UCSD-AML1 (cell line): Measurements from ENCODE around the gene P2RY4.
"Not testable (repeated sequence)": the region's sequence is repeated elsewhere in the genome, so short reads cannot be mapped to it uniquely, and the experiment has no call there.

Experiments used
- DNase-seq: peaks from one replicate; lab custom pipeline; 2025; ENCODE audit not compliant: unreplicated experiment; lab: John Stamatoyannopoulos, UW

P2RY4 gene

GRCh38 chrX:70260104-70260503 lies at the start of gene P2RY4:
Gene P2RY4 (minus strand): TSS chrX:70260204. CDS start chrX:70259624, 580 bp downstream.
- no peak for DNase-seq

GRCh38 chrX:70301716-70302115 lies 41.7 kb upstream of the P2RY4 start:
- DNase-seq = no peak

- no peak for DNase-seq
Measured at GRCh38 chrX:70293621-70294020, 33.6 kb upstream of the P2RY4 start.

GRCh38 chrX:70292788-70293187 lies 32.8 kb upstream of the P2RY4 start:
- no peak for DNase-seq

GRCh38 chrX:70289793-70290770 lies 30.1 kb upstream of the P2RY4 start, which contains the start of the genes KIF4A and PDZD11:
Gene KIF4A (plus strand): TSS chrX:70290104. CDS start chrX:70290459, 355 bp downstream.
Gene PDZD11 (minus strand): TSS chrX:70289927. CDS start chrX:70289341, 586 bp downstream.
- peak; percentile 83 for DNase-seq

GRCh38 chrX:70289168-70289792 lies 29.3 kb upstream of the P2RY4 start:
- no peak for DNase-seq

- DNase-seq = no peak
Measured at GRCh38 chrX:70281951-70282350, 21.9 kb upstream of the P2RY4 start, which contains the start of gene RAB41. Gene RAB41 (plus strand): TSS chrX:70282172. CDS start chrX:70282218, 46 bp downstream.

- DNase-seq = no peak
Measured at GRCh38 chrX:70280573-70280972, 20.6 kb upstream of the P2RY4 start.

- no peak for DNase-seq
Measured at GRCh38 chrX:70279081-70279480, 19.1 kb upstream of the P2RY4 start.

- DNase-seq = not testable (repeated sequence)
Measured at GRCh38 chrX:70274029-70274428, 14.0 kb upstream of the P2RY4 start.

- no peak for DNase-seq
Measured at GRCh38 chrX:70268034-70268433, 8.0 kb upstream of the P2RY4 start, which contains the start of gene ARR3. Gene ARR3 (plus strand): TSS chrX:70268334. CDS start chrX:70269386, 1,052 bp downstream.

- no peak for DNase-seq
Measured at GRCh38 chrX:70264784-70265183, 4.8 kb upstream of the P2RY4 start.

GRCh38 chrX:70262952-70263567 lies 3.1 kb upstream of the P2RY4 start:
- DNase-seq = peak; percentile 40

GRCh38 chrX:70257423-70258288 lies 2.3 kb downstream of the P2RY4 start:
- no peak for DNase-seq

GRCh38 chrX:70255452-70255851 lies 4.6 kb downstream of the P2RY4 start:
- DNase-seq = no peak

- no peak for DNase-seq
Measured at GRCh38 chrX:70254909-70255308, 5.1 kb downstream of the P2RY4 start.

- no peak for DNase-seq
Measured at GRCh38 chrX:70254063-70254400, 6.0 kb downstream of the P2RY4 start.

- DNase-seq = no peak
Measured at GRCh38 chrX:70253377-70254062, 6.5 kb downstream of the P2RY4 start.

- no peak for DNase-seq
Measured at GRCh38 chrX:70252491-70252890, 7.5 kb downstream of the P2RY4 start.

GRCh38 chrX:70247252-70247651 lies 12.8 kb downstream of the P2RY4 start:
- no peak for DNase-seq
